GM12878 (cell line): ENCODE measurements around the gene PTPN2. TPM values are rescaled to one million over a fixed set of nuclear protein-coding genes. Genes with fewer than 3 reads are reported as not detected.

Experiments used
- ATAC-seq: fragments of 200-7000 bp; cut with Tn5 transposase; 3 replicates; pipeline ENCODE4 v1.9.1; 2020; ENCODE audit warnings: mild to moderate bottlenecking, moderate library complexity
- BruUV-seq: library from RNA; stranded (reverse); fragments of 400-500 nt; replicated peaks from 2 replicates; lab custom pipeline; 2021; lab: Mats Ljungman, UMichigan
- CTCF ChIA-PET: fragments of 300-600 bp; sonication (Branson Sonifier 250); formaldehyde crosslinking; extraction: SDS; loops from one replicate; lab custom pipeline; 2021; ENCODE audit warnings: inconsistent platforms; lab: Yijun Ruan, JAX
- POLR2A ChIA-PET: fragments of 350-600 bp; formaldehyde crosslinking; extraction: SDS; loops from one replicate; lab custom pipeline; 2021; ENCODE audit warnings: inconsistent platforms; lab: Charles Lee
- RAD21 ChIA-PET: fragments of 300-600 bp; sonication (Branson Sonifier 250); formaldehyde crosslinking; loops from one replicate; lab custom pipeline; 2023; ENCODE audit warnings: antibody characterized with exemption; ENCODE audit not compliant: unreplicated experiment; lab: Charles Lee
- SMC1A ChIA-PET: fragments of 300-600 bp; sonication (Branson Sonifier 250); formaldehyde crosslinking; loops from one replicate; lab custom pipeline; 2023; ENCODE audit not compliant: unreplicated experiment, uncharacterized antibody; lab: Charles Lee
- DNase-seq: peaks from one replicate; pipeline ENCODE4 v3.0.0-alpha.2; 2011; ENCODE audit warnings: low read depth, low spot score
- FAIRE-seq: peaks from 3 replicates; lab custom pipeline; 2011; peaks lifted over from hg19 to GRCh38; lab: Jason Lieb, UNC
- H2AFZ ChIP-seq: 2 replicates; pipeline ENCODE4 v1.6.0; 2011; ENCODE audit warnings: low read depth, low read length, control low read depth; ENCODE audit not compliant: control insufficient read depth
- H3K27ac ChIP-seq: 2 replicates; pipeline ENCODE4 v1.5.1; 2011; ENCODE audit warnings: control low read depth; ENCODE audit not compliant: control insufficient read depth, insufficient read depth
- H3K27me3 ChIP-seq, 2 experiments: replicated peaks in 1 of 2; 2 replicates each; pipeline versions ENCODE4 v1.6.0 to v1.6.1; 2011; ENCODE audit warnings: low read length in 1 of 2; ENCODE audit not compliant: control insufficient read depth in 2 of 2, insufficient read depth in 2 of 2
- H3K36me3 ChIP-seq, 2 experiments: 2 replicates each; pipeline ENCODE4 v1.5.1; 2011; ENCODE audit warnings: low read length in 1 of 2; ENCODE audit not compliant: control insufficient read depth in 2 of 2, insufficient read depth in 2 of 2
- H3K4me1 ChIP-seq: 2 replicates; pipeline ENCODE4 v1.6.1; 2011; ENCODE audit warnings: mild to moderate bottlenecking, low read length, moderate library complexity, mixed read lengths; ENCODE audit not compliant: control insufficient read depth, insufficient read depth
- H3K4me2 ChIP-seq: 2 replicates; pipeline ENCODE4 v1.6.0; 2011; ENCODE audit warnings: control low read depth; ENCODE audit not compliant: control insufficient read depth, insufficient read depth
- H3K4me3 ChIP-seq: fragments of 200-600 bp; sonication (generic); 2 replicates; pipeline ENCODE4 v1.5.1; 2016
- H3K79me2 ChIP-seq: 2 replicates; pipeline ENCODE4 v1.6.0; 2011; ENCODE audit warnings: low read length; ENCODE audit not compliant: control insufficient read depth, insufficient read depth
- H3K9ac ChIP-seq: 2 replicates; pipeline ENCODE4 v1.8.0; 2011; ENCODE audit warnings: low read length, control low read depth, mixed read lengths; ENCODE audit not compliant: control insufficient read depth, insufficient read depth
- H3K9me3 ChIP-seq: replicated peaks from 3 replicates; pipeline ENCODE4 v1.5.1; 2011; ENCODE audit warnings: mild to moderate bottlenecking, low read length; ENCODE audit not compliant: control insufficient read depth, insufficient read depth
- H4K20me1 ChIP-seq: 2 replicates; pipeline ENCODE4 v1.6.0; 2011; ENCODE audit not compliant: control insufficient read depth, insufficient read depth
- CBFB ChIP-seq: IDR thresholded peaks from 2 replicates; pipeline ENCODE4 v1.6.1; 2016; ENCODE audit warnings: antibody characterized with exemption, low read depth
- CBX3 ChIP-seq: fragments of 200-600 bp; sonication (generic); IDR thresholded peaks from 2 replicates; pipeline ENCODE4 v1.6.1; 2016; ENCODE audit warnings: low read depth, borderline replicate concordance
- EZH2 ChIP-seq: IDR thresholded peaks from 2 replicates; pipeline ENCODE4 v1.6.1; 2012; ENCODE audit warnings: low read depth, mild to moderate bottlenecking, control low read depth, inconsistent platforms, low read length, borderline replicate concordance; ENCODE audit not compliant: control insufficient read depth
- FOS ChIP-seq: IDR thresholded peaks from 3 replicates; pipeline ENCODE4 v1.6.1; 2011; ENCODE audit warnings: borderline replicate concordance; ENCODE audit not compliant: insufficient read length; ENCODE audit errors: extremely low read depth
- HDGF ChIP-seq: fragments of 450-650 bp; IDR thresholded peaks from 2 replicates; pipeline ENCODE4 v1.6.1; 2016; ENCODE audit warnings: antibody characterized with exemption
- KDM1A ChIP-seq: fragments of 200-600 bp; sonication (generic); IDR thresholded peaks from 2 replicates; pipeline ENCODE4 v1.6.1; 2016; ENCODE audit warnings: borderline replicate concordance
- RAD21 ChIP-seq: IDR thresholded peaks from 2 replicates; pipeline ENCODE4 v1.6.1; 2011; ENCODE audit warnings: mild to moderate bottlenecking, low read depth, low read length, moderate library complexity; ENCODE audit not compliant: insufficient read depth
- RAD51 ChIP-seq: fragments of 450-650 bp; IDR thresholded peaks from 2 replicates; pipeline ENCODE4 v1.6.1; 2016; ENCODE audit warnings: moderate library complexity, mild to moderate bottlenecking, inconsistent platforms
- RCOR1 ChIP-seq: conservative IDR thresholded peaks from 2 replicates; pipeline ENCODE4 v1.6.1; 2012; ENCODE audit warnings: low read depth, low read length, improper control_type of control experiment
- RFX5 ChIP-seq: IDR thresholded peaks from 2 replicates; pipeline ENCODE4 v1.6.1; 2011; ENCODE audit warnings: low read depth, low read length, improper control_type of control experiment
- SIN3A ChIP-seq: IDR thresholded peaks from 2 replicates; pipeline ENCODE4 v1.6.1; 2012; ENCODE audit warnings: low read depth, low read length, improper control_type of control experiment
- SKIL ChIP-seq: fragments of 450-650 bp; IDR thresholded peaks from 2 replicates; pipeline ENCODE4 v1.6.1; 2017; ENCODE audit warnings: mild to moderate bottlenecking, low read depth, inconsistent platforms; ENCODE audit not compliant: poor library complexity, severe bottlenecking
- USF1 ChIP-seq: IDR thresholded peaks from 2 replicates; pipeline ENCODE4 v1.6.1; 2011; ENCODE audit warnings: borderline replicate concordance, low read depth, mild to moderate bottlenecking, moderate library complexity, mixed read lengths, low read length; ENCODE audit not compliant: insufficient read depth; ENCODE audit errors: extremely low read length
- ZNF687 ChIP-seq: fragments of 450-650 bp; IDR thresholded peaks from 2 replicates; pipeline ENCODE4 v1.6.1; 2017; ENCODE audit warnings: mild to moderate bottlenecking, moderate library complexity
- WGBS: methylation state at CpG from one replicate; pipeline ENCODE4 v1.1.6; 2016; ENCODE audit warnings: low lambda C conversion rate; ENCODE audit not compliant: insufficient replicate concordance, insufficient coverage; ENCODE audit errors: missing lambda C conversion rate; 5-methylcytosine and 5-hydroxymethylcytosine counted together
- in situ Hi-C: fragments of 300-500 bp; cut with MboI; formaldehyde crosslinking; loops from 9 replicates; pipeline ENCODE4 v1.14.3; 2018; ENCODE audit warnings: mixed read lengths
- intact Hi-C: fragments of 100-400 bp; cut with micrococcal nuclease; formaldehyde crosslinking; loops from one replicate; pipeline ENCODE4 v1.14.2; 2022; ENCODE audit not compliant: unreplicated experiment
- polyA plus RNA-seq, 11 experiments: library from polyadenylated mRNA; depleted of rRNA in 4 of 11; unstranded in 6 of 11; stranded (reverse) in 5 of 11; fragments of >200 nt; fragmentation: Nextera tagmentation in 4 of 11; fragmentation: Illumina TruSeq in 1 of 11; extraction: Ambion mirVana in 4 of 11; extraction: Trizol in 1 of 11; gene quantifications; 1 replicate in 1 of 11; 2 replicates in 10 of 11; pipeline versions ENCODE4 v1.2.1 to v1.2.3, GENCODE V29; 2011 to 2016; ENCODE audit warnings: inconsistent platforms in 2 of 11, missing spikeins in 2 of 11, low read depth in 1 of 11
- total RNA-seq, 4 experiments: library from RNA; depleted of rRNA in 3 of 4; stranded (reverse); fragments of >200 nt in 3 of 4; fragmentation: Illumina TruSeq in 1 of 4; extraction: Trizol in 1 of 4; gene quantifications; 2 replicates each; pipeline versions ENCODE4 v1.2.1 to v1.2.3, GENCODE V29; 2013 to 2021

Gene PTPN2
- total and polyA plus RNA-seq, 10 of the 15 experiments (the other 5 are each of a cell fraction or from before 2014, with no cell fraction given), result 46.5 to 86.7 (median 64.6) TPM

- ChIA-PET CTCF (interaction anchor here (1.2 kb wide), 1 partner anchor 75 kb away, joined by 5 read pairs; no protein-coding TSS in a partner anchor), POLR2A (no interaction called here), SMC1A (interaction anchor here (1.0 kb wide), 1 partner anchor 65 kb away, joined by 3 read pairs; no protein-coding TSS in a partner anchor), RAD21 (no interaction called here)
- H3K9me3 ChIP-seq, result no peaks in the 10 kb centered on the region
- H3K9ac ChIP-seq, result no peak overlapping the region
- H3K79me2 ChIP-seq, result no peaks in the 10 kb centered on the region
- DNase-seq (no peak), ATAC-seq (no peak), FAIRE-seq (no peak)
- H3K4me2 ChIP-seq, result no peak overlapping the region
- H3K27ac ChIP-seq, result no peak overlapping the region
- H3K4me1 ChIP-seq, result peaks cover 11% of the 10 kb centered on the region
- no peak overlapping the region for H2AFZ ChIP-seq
- intact Hi-C loops, result loop anchor here (10.0 kb wide), 1 partner anchor 56 kb away; no protein-coding TSS in a partner anchor
- in situ Hi-C loops, result no loop called here
- H3K27me3 ChIP-seq, result no peaks in the 10 kb centered on the region
- no peaks in the 10 kb centered on the region for H4K20me1 ChIP-seq
- peaks cover 5 to 23% of the 10 kb centered on the region in 2 experiments for H3K36me3 ChIP-seq
- 89% methylated on average over 6 of the region's 6 CpGs for WGBS
- no peak overlapping the region for H3K4me3 ChIP-seq
- BruUV-seq, result no TSS peak
- TF ChIP-seq CBFB, result no peak
- no peak for TF ChIP-seq HDGF
- TF ChIP-seq ZNF687, result no peak
- no peak for TF ChIP-seq RFX5
- no peak for TF ChIP-seq RAD21
- no peak for TF ChIP-seq RAD51
- no peak for TF ChIP-seq KDM1A
- no peak for TF ChIP-seq EZH2
- TF ChIP-seq SIN3A, result no peak
- no peak for TF ChIP-seq USF1
- TF ChIP-seq CBX3, result no peak
- TF ChIP-seq SKIL, result no peak
- no peak for TF ChIP-seq FOS
- TF ChIP-seq RCOR1, result no peak
Observed at GRCh38 chr18:12820506-12820905, 63.5 kb downstream of the PTPN2 start.
